ACC112 (cell line): ENCODE measurements around the gene NSMF.

Experiments used
- H2AFZ ChIP-seq: fragments of 200-600 bp; sonication (generic); one replicate; pipeline ENCODE4 v1.6.0; 2017; ENCODE audit warnings: antibody characterized with exemption, low read length; ENCODE audit not compliant: unreplicated experiment
- H3K27ac ChIP-seq: fragments of 200-600 bp; sonication (generic); 2 replicates; pipeline ENCODE4 v1.5.1; 2014; ENCODE audit warnings: low read depth, mild to moderate bottlenecking, antibody characterized with exemption, low read length, moderate library complexity
- H3K27me3 ChIP-seq: fragments of 200-600 bp; sonication (generic); 2 replicates; pipeline ENCODE4 v1.6.1; 2014; ENCODE audit warnings: mild to moderate bottlenecking, antibody characterized with exemption, low read length, moderate library complexity, mixed read lengths; ENCODE audit not compliant: insufficient read depth
- H3K36me3 ChIP-seq: fragments of 200-600 bp; sonication (generic); 2 replicates; pipeline ENCODE4 v1.6.1; 2016; ENCODE audit warnings: mild to moderate bottlenecking, antibody characterized with exemption, low read length, moderate library complexity, mixed read lengths; ENCODE audit not compliant: insufficient read depth
- H3K4me1 ChIP-seq: fragments of 200-600 bp; sonication (generic); one replicate; pipeline ENCODE4 v1.6.1; 2016; ENCODE audit warnings: low read length, mixed read lengths; ENCODE audit not compliant: insufficient read depth, unreplicated experiment, control insufficient read depth
- H3K4me3 ChIP-seq: fragments of 200-600 bp; sonication (generic); 2 replicates; pipeline ENCODE4 v1.5.1; 2014; ENCODE audit warnings: mild to moderate bottlenecking, low read depth, low read length
- H3K79me2 ChIP-seq: fragments of 200-600 bp; sonication (generic); one replicate; pipeline ENCODE4 v1.6.0; 2016; ENCODE audit warnings: low read length; ENCODE audit not compliant: control insufficient read depth, unreplicated experiment, insufficient read depth

The NSMF gene

DNA sequence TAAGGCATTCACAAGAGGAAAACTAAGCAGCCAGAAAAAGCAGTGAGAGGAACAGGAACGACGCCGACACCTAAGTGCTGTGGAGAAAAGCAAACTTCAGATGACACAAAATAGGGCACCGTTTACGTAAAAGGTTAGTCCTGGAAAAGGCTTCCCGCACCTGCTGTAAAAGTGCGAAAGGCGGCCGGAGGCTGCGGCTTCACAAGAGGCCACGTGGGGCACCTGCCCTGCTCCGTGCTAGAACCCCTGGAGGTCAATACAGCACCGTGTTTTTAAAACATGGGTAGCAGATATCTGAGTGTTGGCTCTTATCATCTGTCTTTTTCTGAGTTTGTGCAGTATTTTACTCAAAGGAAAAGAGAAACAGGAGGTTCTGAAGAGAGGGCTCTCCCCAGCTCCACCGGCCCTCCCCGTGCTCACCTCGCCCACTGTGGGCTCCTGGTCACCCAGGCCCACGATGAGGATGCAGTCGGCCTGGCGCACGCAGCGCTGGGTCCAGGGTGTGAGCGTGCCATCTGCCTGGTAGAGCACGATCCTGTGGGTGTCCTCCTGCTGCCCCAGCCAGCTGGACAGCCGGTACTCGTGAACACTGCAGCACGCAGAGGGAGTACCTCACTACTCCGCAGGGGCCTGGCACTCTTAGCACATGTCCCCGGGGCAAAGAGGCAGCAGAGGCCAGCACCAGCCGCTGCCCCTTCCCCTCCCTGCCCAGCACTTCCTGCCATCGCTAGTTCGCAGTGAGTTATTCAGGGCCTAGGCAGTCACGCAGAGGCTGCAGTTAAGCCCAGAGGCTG, 21.0 kb upstream of the NSMF start:
- peaks cover 9% of the 10 kb centered on the region for H3K4me1 ChIP-seq
- H3K27ac ChIP-seq: no peak overlapping the region
- no peaks in the 10 kb centered on the region for H3K27me3 ChIP-seq
- no peaks in the 10 kb centered on the region for H3K36me3 ChIP-seq
- no peaks in the 10 kb centered on the region for H3K79me2 ChIP-seq
- H3K4me3 ChIP-seq: no peak overlapping the region
- no peak overlapping the region for H2AFZ ChIP-seq

DNA sequence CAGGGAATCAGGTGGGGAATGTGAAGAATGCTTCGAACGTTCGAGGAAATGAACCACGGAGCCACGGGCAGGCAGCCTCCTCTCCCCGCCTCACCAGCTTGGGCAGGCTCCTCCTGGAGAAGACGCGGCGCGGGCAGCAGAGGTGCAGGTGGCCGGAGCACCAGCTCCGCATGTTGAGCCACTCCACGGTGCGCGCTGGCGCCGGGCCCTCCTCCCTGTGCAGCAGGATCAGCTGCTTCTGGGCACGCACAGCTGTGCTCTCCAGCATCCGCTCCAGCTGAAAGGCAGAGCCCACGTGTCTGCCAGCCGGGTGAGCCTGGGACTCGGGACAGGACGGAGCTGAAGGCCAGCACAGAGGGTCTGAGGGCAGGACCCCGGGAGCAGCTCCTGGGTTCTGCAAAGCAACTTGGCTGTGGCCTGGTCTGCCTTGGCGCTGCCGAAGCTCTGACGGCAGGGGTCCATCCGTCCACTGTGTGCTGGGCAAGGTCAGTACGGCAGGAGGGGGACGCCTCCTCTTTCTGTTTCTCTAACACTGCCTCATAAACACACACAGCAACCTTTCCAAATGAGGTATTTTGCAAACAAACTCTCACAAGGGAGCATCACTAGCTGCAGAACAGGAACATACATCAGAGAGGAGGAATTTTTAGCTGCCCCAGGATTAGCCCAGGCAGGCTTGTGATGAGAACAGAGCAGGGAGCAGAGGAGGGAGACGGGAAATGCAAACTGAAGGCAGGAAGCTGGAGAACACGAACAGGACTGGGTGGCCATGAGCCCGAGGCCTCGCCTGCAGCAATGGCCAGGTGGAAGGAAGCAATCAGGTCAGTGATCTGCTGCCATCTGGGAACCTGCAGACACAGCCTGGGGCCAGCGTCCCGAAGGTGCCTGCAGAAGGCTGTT, 20.1 kb upstream of the NSMF start:
- no peak overlapping the region for H3K4me3 ChIP-seq
- no peaks in the 10 kb centered on the region for H3K79me2 ChIP-seq
- no peaks in the 10 kb centered on the region for H3K27me3 ChIP-seq
- no peak overlapping the region for H3K27ac ChIP-seq
- peaks cover 9% of the 10 kb centered on the region for H3K4me1 ChIP-seq
- H3K36me3 ChIP-seq: no peaks in the 10 kb centered on the region
- H2AFZ ChIP-seq: no peak overlapping the region

DNA sequence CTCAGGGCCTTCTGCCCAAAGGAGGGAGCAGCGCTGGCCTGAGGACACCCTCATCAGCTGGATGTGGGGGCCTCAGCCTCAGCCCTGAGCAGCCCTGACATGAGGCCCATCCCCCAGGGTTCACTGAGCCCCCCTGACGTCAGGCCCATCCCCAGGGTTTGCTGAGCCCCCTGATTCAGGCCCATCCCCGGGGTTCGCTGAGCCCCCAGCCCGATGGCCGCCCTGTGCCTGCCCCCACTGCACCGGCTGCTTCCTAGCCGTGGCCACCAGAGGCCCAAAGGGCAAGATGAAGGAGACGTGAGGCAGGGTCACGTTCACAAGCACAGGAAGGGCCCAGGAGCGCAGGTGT, 19.5 kb upstream of the NSMF start:
- Histone ChIP-seq H3K4me1 (peaks cover 9% of the 10 kb centered on the region), H3K4me3 (no peak overlapping the region), H3K36me3 (no peaks in the 10 kb centered on the region), H3K27me3 (no peaks in the 10 kb centered on the region), H3K27ac (no peak overlapping the region), H2AFZ (no peak overlapping the region), H3K79me2 (no peaks in the 10 kb centered on the region)

DNA sequence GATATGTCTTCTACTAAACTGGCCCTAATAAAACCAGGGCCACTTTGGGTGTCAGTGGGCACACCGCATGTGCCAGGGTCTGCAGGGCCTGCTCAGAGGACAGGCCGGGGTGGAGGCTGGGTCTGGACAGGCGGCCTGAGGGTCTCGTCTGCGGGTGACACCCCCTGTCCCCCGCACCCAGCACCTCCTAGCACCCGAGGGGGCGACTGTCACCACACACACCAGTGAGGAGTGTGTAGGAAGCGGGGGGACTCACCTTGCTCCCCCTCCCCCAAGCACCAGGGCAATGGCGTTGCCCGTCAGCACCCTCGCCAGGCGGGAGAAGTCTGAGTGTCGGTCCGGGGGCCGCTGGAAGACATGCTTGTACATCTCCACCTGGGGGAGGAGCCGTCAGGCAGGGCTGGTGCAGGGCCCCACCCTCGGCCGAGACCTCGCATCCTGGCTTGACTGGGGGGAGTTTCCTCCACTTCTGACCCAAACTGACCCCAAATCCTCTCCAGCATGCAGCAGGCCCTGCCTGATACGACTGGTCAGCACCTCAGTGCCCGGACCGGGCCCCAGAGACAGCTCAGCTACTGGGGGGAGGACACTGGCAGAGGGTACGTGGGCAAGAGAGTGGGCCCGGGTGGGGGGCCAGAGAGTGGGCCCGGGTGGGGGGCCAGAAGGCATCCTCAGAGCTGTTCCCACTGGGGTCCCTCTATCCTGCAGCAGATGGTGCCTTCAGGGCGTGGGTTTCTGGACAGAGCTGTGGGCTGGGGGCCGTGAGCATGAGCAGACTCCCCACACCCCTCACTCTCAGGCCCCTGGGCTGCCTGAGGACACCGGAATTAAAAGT, 18.9 kb upstream of the NSMF start:
- Histone ChIP-seq H3K79me2 (no peaks in the 10 kb centered on the region), H3K27ac (no peak overlapping the region), H2AFZ (no peak overlapping the region), H3K27me3 (no peaks in the 10 kb centered on the region), H3K4me1 (peaks cover 9% of the 10 kb centered on the region), H3K4me3 (no peak overlapping the region), H3K36me3 (no peaks in the 10 kb centered on the region)

DNA sequence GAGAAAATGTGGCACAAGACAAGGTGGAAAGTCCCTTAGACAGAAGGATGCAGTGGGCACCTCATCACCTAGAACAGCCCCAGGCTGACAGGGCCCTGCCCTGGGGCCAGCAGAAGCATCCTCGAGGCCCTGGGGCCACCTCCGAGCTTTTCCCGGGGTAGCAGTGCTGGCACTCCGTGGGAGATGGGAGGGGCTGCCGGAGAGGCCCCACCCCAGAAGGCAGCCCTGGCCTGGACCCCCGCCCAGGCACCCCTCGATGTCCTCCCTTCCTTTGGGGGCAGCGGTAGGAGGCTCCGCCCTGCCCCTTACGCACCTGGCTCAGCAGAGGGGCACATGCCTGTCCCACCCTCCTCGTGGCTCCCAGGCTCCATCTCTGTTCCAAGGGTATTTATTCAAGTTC, 17.7 kb upstream of the NSMF start:
- Histone ChIP-seq H3K79me2 (no peaks in the 10 kb centered on the region), H3K4me1 (peaks cover under 1% of the 10 kb centered on the region), H2AFZ (no peak overlapping the region), H3K27ac (no peak overlapping the region), H3K36me3 (no peaks in the 10 kb centered on the region), H3K4me3 (no peak overlapping the region), H3K27me3 (no peaks in the 10 kb centered on the region)

DNA sequence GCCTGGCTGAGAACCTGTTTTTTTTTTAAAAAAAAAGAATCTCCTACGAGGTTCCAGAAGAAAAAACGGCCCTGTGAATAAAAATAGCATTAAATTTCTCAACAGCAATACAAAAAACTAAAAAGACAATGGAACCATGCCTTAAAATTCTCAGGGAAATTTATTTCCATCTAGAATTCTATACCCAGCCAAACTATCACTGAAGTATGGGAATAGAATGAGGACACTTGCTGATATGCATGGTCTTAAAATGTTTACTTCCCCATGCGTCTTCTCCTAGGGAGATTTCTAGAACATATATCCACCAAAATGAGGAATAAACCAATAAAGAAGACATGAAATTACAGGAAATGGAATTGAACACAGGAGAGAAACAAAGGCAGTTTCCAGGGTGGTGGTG, 16.5 kb upstream of the NSMF start:
- Histone ChIP-seq H3K27ac (no peak overlapping the region), H2AFZ (no peak overlapping the region), H3K4me3 (no peak overlapping the region), H3K36me3 (no peaks in the 10 kb centered on the region), H3K79me2 (no peaks in the 10 kb centered on the region), H3K4me1 (no peaks in the 10 kb centered on the region), H3K27me3 (no peaks in the 10 kb centered on the region)

DNA sequence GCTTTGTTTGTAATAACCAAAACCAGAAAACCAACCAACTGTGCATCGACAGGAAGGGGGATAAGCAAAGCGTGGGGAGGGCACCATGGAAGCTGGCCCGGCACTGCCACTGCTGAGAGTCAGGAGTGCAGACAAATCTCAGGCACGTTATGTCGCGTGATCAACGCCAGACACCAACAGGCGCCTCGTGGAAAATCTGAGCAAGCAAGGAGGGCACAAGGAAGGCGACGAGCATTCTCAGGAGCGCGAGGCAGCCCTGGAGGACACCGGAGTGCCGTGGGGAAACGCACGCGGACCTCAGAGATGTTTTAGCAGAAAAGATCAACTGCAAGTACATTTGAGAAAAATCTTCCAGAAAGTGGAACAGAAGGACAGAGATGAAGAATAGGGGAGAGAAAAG, 15.1 kb upstream of the NSMF start:
- no peaks in the 10 kb centered on the region for H3K79me2 ChIP-seq
- no peaks in the 10 kb centered on the region for H3K27me3 ChIP-seq
- no peaks in the 10 kb centered on the region for H3K4me1 ChIP-seq
- no peaks in the 10 kb centered on the region for H3K36me3 ChIP-seq
- no peak overlapping the region for H3K4me3 ChIP-seq
- H3K27ac ChIP-seq: no peak overlapping the region
- H2AFZ ChIP-seq: no peak overlapping the region

DNA sequence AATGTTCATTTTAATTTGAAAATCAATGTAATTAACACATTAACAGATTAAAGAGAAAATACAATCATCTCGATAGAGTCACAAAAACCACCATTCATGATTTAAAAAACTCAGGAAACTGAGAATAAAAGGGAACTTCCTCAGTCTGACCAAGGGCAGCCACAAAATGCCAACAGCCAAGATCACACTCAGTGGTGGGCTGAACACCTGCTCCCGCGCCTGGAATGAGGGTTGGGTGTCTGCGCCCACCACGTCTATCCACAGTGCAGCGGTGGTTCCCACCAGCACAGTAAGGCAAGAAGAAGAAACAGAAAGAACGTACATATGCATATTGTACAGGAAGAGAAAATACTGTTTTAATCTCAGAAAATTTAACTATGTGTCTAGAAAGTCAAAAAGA, 11.7 kb upstream of the NSMF start:
- Histone ChIP-seq H3K27me3 (no peaks in the 10 kb centered on the region), H3K27ac (no peak overlapping the region), H3K79me2 (no peaks in the 10 kb centered on the region), H2AFZ (no peak overlapping the region), H3K4me1 (no peaks in the 10 kb centered on the region), H3K4me3 (no peak overlapping the region), H3K36me3 (no peaks in the 10 kb centered on the region)

DNA sequence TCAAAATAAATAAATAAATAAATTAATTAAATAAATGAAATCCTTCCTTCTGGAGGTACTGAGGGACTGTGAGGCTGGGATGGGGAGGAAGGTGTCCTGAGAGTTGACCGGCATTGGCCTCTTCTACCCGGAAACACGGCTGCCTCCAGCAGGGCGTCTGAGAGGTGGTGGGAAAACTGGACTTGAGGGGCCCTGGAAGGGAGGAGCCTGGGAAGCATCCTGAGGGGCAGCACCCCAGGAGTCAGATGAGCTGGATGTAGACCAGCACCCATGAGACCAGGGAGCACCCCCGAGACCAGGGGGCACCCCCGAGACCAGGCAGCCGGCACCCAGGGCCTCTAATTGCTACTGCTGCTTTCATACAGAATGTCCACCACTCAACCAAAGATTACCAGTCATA, 8.8 kb upstream of the NSMF start:
- no peaks in the 10 kb centered on the region for H3K4me1 ChIP-seq
- H3K79me2 ChIP-seq: no peaks in the 10 kb centered on the region
- H3K27ac ChIP-seq: no peak overlapping the region

DNA sequence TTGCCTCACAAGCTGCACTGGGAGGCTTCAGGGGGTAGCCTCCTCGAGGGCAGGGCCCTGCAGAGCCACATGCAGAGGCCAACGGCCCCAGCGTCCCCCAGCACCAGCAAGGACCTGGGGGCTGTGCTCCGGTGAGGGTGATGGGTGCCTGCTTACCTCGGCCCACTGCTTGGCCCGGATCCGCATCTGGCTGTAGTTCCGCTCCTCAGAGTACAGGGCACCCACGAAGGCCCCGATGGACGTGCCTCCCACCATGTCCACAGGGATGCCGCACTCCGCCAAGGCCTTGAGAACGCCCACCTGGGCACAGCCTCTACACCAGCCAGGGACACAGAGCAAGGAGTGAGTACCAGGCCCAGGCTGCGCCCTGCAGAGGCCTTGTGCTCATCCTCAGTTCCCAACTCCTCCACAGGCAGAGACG, 8.0 kb upstream of the NSMF start:
- Histone ChIP-seq H2AFZ (no peak overlapping the region), H3K27ac (no peak overlapping the region), H3K4me3 (no peak overlapping the region), H3K79me2 (no peaks in the 10 kb centered on the region), H3K36me3 (no peaks in the 10 kb centered on the region), H3K27me3 (no peaks in the 10 kb centered on the region), H3K4me1 (no peaks in the 10 kb centered on the region)

More for the DNA sequence above, 8.8 kb upstream of the NSMF start:
- H3K4me3 ChIP-seq: no peak overlapping the region
- H2AFZ ChIP-seq: no peak overlapping the region
- H3K27me3 ChIP-seq: no peaks in the 10 kb centered on the region
- no peaks in the 10 kb centered on the region for H3K36me3 ChIP-seq
